ENCODE data around the gene POLR2L.
A peak's percentile ranks its signal among the peaks of the same experiment; 100 is the strongest.

DNA sequence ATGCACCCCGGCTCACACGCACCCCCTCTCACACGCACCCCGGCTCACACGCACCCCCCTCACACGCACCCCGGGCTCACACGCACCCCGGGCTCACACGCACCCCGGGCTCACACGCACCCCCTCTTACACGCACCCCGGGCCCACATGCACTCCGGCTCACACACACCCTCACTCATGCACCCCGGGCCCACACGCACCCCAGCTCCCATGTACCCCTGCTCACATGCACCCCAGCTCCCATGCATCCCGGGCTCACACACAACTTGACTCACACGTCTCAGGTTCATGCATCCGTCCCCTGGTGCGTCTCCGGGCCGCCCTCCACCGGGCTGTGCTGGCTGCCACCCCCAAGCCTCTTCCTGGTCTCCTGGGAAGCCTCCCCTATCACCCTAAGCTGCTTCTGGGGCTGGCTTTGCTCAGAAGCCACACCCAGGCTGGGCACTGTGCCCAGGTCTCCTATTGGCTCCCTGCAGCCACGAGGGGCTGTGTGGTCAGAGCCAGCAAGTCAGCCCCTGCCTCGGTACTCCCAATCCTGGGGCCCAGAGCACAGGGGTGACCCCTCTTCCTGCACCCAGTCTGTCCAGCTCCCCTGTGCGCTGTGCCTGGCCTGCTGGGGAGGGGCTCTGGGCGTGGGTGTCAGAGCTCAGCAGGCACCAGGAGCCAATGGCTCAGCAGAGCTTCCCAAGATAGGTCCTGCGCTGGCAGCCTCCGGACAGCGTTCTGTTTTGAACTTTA, 17.2 kb upstream of the POLR2L start:
- TF ChIP-seq, protein P1, sequence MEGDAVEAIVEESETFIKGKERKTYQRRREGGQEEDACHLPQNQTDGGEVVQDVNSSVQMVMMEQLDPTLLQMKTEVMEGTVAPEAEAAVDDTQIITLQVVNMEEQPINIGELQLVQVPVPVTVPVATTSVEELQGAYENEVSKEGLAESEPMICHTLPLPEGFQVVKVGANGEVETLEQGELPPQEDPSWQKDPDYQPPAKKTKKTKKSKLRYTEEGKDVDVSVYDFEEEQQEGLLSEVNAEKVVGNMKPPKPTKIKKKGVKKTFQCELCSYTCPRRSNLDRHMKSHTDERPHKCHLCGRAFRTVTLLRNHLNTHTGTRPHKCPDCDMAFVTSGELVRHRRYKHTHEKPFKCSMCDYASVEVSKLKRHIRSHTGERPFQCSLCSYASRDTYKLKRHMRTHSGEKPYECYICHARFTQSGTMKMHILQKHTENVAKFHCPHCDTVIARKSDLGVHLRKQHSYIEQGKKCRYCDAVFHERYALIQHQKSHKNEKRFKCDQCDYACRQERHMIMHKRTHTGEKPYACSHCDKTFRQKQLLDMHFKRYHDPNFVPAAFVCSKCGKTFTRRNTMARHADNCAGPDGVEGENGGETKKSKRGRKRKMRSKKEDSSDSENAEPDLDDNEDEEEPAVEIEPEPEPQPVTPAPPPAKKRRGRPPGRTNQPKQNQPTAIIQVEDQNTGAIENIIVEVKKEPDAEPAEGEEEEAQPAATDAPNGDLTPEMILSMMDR (IDR thresholded peaks at IDR 0.05): no peak
- TF ChIP-seq POLR2A (IDR thresholded peaks at IDR 0.05) (no peak), POLR2AphosphoS5 (IDR thresholded peaks at IDR 0.05; ENCODE audit: insufficient read depth in 1 of 2, low read depth in 1 of 2) (peak in 1 of 2 donors; percentile 50)
